ENCODE data around the gene KCNAB1. TPM values are rescaled to one million over a fixed set of nuclear protein-coding genes. Genes with fewer than 3 reads are reported as not detected.

The KCNAB1 gene
- total RNA-seq, 1 experiment from 2014 or later: not detected

DNA sequence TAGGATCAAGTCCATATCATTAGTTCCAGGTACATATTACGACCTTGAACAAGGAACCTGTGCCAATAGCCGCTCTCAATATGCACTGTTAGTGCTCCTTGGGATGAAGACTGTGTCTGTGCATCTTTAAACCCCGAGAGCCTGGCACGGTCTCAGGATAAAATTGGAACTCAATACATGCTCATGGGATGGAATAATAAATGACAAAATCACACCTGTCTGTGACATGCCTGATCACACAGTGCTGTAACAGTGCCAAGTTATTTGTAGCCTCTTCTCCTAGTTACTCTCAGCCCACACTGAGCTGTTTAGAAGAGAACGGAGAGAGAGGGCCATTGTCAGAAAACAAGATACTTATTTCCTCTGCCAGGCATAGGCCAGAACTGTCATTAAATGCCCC lies 352.3 kb downstream of the KCNAB1 start:
- CTCF ChIA-PET: no interaction called here
- Histone ChIP-seq H3K27me3 (replicated peaks; ENCODE audit: insufficient read depth, low read depth, low read length, poor library complexity) (no peaks in the 10 kb centered on the region), H3K9me3 (ENCODE audit: low read depth, low read length, poor library complexity, severe bottlenecking) (no peaks in the 10 kb centered on the region), H3K4me1 (ENCODE audit: insufficient read depth, low read length, poor library complexity, severe bottlenecking) (peaks cover 23% of the 10 kb centered on the region), H3K4me3 (ENCODE audit: low read depth, low read length, poor library complexity, severe bottlenecking) (no peak overlapping the region), H3K36me3 (ENCODE audit: insufficient read depth, low read length, poor library complexity, severe bottlenecking) (no peaks in the 10 kb centered on the region), H3K27ac (ENCODE audit: low read depth, low read length, poor library complexity, severe bottlenecking) (no peak overlapping the region)
- no peak for TF ChIP-seq EZH2 (IDR thresholded peaks at IDR 0.05; ENCODE audit: borderline replicate concordance, low read depth, low read length, poor library complexity, severe bottlenecking)
- no peak for TF ChIP-seq CTCF (conservative IDR thresholded peaks at IDR 0.05; ENCODE audit: low read depth, low read length)
- POLR2A ChIA-PET (ENCODE audit: low non-redundant PET): no interaction called here
- BruUV-seq (replicated peaks): no TSS peak
- intact Hi-C loops (cut with micrococcal nuclease; ENCODE audit: unreplicated experiment): no loop called here
- no peak for DNase-seq (ENCODE audit: low spot score)

- Histone ChIP-seq H3K4me3 (ENCODE audit: low read depth, low read length, poor library complexity, severe bottlenecking) (no peak overlapping the region), H3K27me3 (replicated peaks; ENCODE audit: insufficient read depth, low read depth, low read length, poor library complexity) (no peaks in the 10 kb centered on the region), H3K9me3 (ENCODE audit: low read depth, low read length, poor library complexity, severe bottlenecking) (no peaks in the 10 kb centered on the region), H3K36me3 (ENCODE audit: insufficient read depth, low read length, poor library complexity, severe bottlenecking) (no peaks in the 10 kb centered on the region), H3K4me1 (ENCODE audit: insufficient read depth, low read length, poor library complexity, severe bottlenecking) (peaks cover 23% of the 10 kb centered on the region), H3K27ac (ENCODE audit: low read depth, low read length, poor library complexity, severe bottlenecking) (no peak overlapping the region)
- intact Hi-C loops (cut with micrococcal nuclease; ENCODE audit: unreplicated experiment): no loop called here
- TF ChIP-seq EZH2 (IDR thresholded peaks at IDR 0.05; ENCODE audit: borderline replicate concordance, low read depth, low read length, poor library complexity, severe bottlenecking) (no peak), CTCF (conservative IDR thresholded peaks at IDR 0.05; ENCODE audit: low read depth, low read length) (no peak)
- ChIA-PET POLR2A (ENCODE audit: low non-redundant PET) (no interaction called here), CTCF (no interaction called here)
- DNase-seq (ENCODE audit: low spot score): no peak
- no TSS peak for BruUV-seq (replicated peaks)
Measured at GRCh38 chr3:156473341-156473740, 353.0 kb downstream of the KCNAB1 start.

GRCh38 chr3:156474560-156475389 lies 354.4 kb downstream of the KCNAB1 start:
- no peak overlapping the region for H3K27ac ChIP-seq (ENCODE audit: low read depth, low read length, poor library complexity, severe bottlenecking)
- no peaks in the 10 kb centered on the region for H3K9me3 ChIP-seq (ENCODE audit: low read depth, low read length, poor library complexity, severe bottlenecking)
- peaks cover 23% of the 10 kb centered on the region for H3K4me1 ChIP-seq (ENCODE audit: insufficient read depth, low read length, poor library complexity, severe bottlenecking)
- DNase-seq (ENCODE audit: low spot score): peak; percentile 39
- intact Hi-C loops (cut with micrococcal nuclease; ENCODE audit: unreplicated experiment): no loop called here
- BruUV-seq (replicated peaks): no TSS peak
- no peak overlapping the region for H3K4me3 ChIP-seq (ENCODE audit: low read depth, low read length, poor library complexity, severe bottlenecking)
- CTCF ChIA-PET: interaction anchor here (0.5 to 1.6 kb wide), 6 partner anchors 9 to 606 kb away, joined by 3 to 4 read pairs (median 3); no protein-coding TSS in a partner anchor
- POLR2A ChIA-PET (ENCODE audit: low non-redundant PET): no interaction called here
- H3K27me3 ChIP-seq (replicated peaks; ENCODE audit: insufficient read depth, low read depth, low read length, poor library complexity): no peaks in the 10 kb centered on the region
- no peaks in the 10 kb centered on the region for H3K36me3 ChIP-seq (ENCODE audit: insufficient read depth, low read length, poor library complexity, severe bottlenecking)
- TF ChIP-seq CTCF (conservative IDR thresholded peaks at IDR 0.05; ENCODE audit: low read depth, low read length) (peak; percentile 72), EZH2 (IDR thresholded peaks at IDR 0.05; ENCODE audit: borderline replicate concordance, low read depth, low read length, poor library complexity, severe bottlenecking) (no peak)
